ENCODE measurements around the gene PDE6B. TPM values are rescaled to one million over a fixed set of nuclear protein-coding genes. Genes with fewer than 3 reads are reported as not detected.

Gene PDE6B
- total and polyA plus RNA-seq, 4 donors = 2.7 to 24.6 (median 12.0) TPM

DNA sequence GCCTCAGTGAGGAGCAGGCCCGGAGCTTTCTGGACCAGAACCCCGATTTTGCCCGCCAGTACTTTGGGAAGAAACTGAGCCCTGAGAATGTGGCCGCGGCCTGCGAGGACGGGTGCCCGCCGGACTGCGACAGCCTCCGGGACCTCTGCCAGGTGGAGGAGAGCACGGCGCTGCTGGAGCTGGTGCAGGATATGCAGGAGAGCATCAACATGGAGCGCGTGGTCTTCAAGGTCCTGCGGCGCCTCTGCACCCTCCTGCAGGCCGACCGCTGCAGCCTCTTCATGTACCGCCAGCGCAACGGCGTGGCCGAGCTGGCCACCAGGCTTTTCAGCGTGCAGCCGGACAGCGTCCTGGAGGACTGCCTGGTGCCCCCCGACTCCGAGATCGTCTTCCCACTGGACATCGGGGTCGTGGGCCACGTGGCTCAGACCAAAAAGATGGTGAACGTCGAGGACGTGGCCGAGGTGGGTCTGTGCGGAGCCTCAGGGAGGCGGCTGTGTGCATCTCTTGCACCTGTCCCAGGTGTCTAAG lies 323 bp downstream of the PDE6B start:
- no peak for DNase-seq
- no peak for ATAC-seq (ENCODE audit: insufficient read depth, low FRiP score)
- Histone ChIP-seq H3K4me3 (no peak overlapping the region), H3K9ac (ENCODE audit: insufficient read depth in 1 of 2, low read length in 2 of 2) (no peak overlapping the region), H3K27ac (ENCODE audit: low read depth in 1 of 2, low read length in 1 of 2) (no peak overlapping the region), H3K36me3 (ENCODE audit: control insufficient read depth in 4 of 4, insufficient read depth in 4 of 4, low read length in 4 of 4) (no peaks in the 10 kb centered on the region), H3K27me3 (ENCODE audit: control insufficient read depth in 3 of 3, insufficient read depth in 3 of 3, low read length in 2 of 3) (peaks cover 0 to 3% (median 0%) of the 10 kb centered on the region in 3 donors), H3K4me1 (ENCODE audit: control insufficient read depth in 5 of 5, insufficient read depth in 5 of 5, low read length in 5 of 5) (no peaks in the 10 kb centered on the region), H3K9me3 (ENCODE audit: control insufficient read depth in 4 of 4, insufficient read depth in 3 of 4, low read length in 3 of 4) (no peaks in the 10 kb centered on the region)
- TF ChIP-seq, protein P1, sequence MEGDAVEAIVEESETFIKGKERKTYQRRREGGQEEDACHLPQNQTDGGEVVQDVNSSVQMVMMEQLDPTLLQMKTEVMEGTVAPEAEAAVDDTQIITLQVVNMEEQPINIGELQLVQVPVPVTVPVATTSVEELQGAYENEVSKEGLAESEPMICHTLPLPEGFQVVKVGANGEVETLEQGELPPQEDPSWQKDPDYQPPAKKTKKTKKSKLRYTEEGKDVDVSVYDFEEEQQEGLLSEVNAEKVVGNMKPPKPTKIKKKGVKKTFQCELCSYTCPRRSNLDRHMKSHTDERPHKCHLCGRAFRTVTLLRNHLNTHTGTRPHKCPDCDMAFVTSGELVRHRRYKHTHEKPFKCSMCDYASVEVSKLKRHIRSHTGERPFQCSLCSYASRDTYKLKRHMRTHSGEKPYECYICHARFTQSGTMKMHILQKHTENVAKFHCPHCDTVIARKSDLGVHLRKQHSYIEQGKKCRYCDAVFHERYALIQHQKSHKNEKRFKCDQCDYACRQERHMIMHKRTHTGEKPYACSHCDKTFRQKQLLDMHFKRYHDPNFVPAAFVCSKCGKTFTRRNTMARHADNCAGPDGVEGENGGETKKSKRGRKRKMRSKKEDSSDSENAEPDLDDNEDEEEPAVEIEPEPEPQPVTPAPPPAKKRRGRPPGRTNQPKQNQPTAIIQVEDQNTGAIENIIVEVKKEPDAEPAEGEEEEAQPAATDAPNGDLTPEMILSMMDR (IDR thresholded peaks at IDR 0.05; ENCODE audit: control extremely low read depth, extremely low read depth) = no peak
- WGBS, 2 donors = 93% methylated on average over 39 of the region's 39 CpGs

DNA sequence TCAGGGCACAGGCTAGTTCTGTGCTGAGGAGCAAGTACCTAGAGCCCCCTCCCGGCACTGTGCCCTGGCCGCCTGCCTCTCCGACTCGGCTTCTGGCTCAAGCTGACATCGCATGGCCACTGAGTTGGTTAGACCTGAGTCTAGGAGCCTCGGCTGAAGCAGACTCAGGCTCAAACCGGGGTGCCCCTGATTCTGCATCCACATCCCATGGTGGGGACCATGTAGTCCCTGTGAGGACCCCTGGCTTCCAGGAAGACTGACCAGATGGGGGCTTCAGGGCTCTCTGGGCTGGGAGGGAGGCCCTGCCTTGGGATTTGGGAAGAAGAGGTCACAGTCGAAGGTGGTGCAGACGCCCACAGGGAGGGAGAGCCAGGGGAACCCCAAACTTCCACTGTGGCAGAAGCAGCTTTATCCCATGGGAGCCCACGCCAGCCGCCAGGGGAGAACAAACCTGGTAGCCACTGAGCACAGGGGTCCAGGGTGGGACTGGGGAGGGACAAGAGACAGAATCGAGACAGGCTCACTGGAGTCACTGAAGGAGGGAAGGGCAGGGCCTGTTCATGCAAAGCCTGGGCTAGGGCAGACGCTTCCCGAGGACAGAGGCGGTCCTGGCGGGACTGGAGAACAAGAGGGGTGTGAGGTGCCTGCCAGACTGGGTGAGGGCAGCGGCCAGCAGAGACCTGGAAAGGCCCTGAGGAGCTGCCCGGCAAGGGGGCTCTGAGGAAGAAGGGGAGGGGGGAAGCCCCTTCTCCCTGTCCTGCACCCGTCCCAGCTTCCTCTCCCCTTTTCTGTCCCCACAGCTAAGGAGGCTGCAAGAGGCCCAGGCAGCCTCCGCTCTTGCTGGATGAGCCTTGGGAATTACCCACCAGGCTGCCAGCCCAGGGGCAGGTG lies 1.1 kb downstream of the PDE6B start:
- no peak for ATAC-seq (ENCODE audit: insufficient read depth, low FRiP score)
- no peak overlapping the region for H3K4me3 ChIP-seq
- 81 to 87% methylated on average over 19 to 20 of the region's 20 CpGs for WGBS, 2 donors

DNA sequence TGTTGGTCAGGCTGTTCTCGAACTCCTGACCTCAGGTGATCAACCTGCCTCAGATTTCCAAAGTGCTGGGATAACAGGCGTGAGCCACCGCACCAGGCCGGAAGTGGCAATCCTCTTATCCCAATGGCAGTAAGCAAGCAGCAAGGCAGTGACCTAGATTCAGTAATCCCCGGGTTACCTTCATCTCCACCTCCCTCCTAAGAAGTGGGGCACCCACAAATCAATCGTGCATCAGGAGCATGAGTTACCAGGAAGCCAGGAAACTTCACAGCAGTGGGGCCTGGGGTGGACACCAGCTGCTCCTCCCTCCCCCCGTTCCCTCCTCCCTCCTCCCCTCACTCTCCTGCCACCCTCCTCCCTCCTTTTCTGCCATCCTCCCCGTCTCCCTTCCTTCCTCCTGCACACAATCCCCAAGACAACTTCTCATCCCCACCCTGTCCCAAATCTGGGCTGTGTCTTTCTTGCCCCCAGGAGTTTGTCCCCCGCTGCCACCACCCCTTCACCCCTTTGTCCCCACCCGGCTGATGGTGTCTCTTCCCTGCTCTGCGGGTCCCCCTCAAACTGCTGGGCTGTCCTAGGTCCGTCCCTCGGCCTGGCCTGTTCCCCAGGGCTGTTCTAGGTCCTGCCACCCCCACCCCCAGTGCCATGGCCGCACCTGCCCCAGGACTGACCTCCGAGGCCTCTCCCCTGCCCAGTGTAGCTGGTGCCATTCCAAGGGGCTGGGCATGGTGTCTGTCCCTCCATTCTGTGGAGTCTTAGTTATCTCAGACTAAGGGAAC lies 2.2 kb downstream of the PDE6B start:
- Histone ChIP-seq H3K4me1 (ENCODE audit: control insufficient read depth in 5 of 5, insufficient read depth in 5 of 5, low read length in 5 of 5) (no peaks in the 10 kb centered on the region), H3K9me3 (ENCODE audit: control insufficient read depth in 4 of 4, insufficient read depth in 3 of 4, low read length in 3 of 4) (peaks cover 0 to 10% (median 3%) of the 10 kb centered on the region in 4 donors), H3K27ac (ENCODE audit: low read depth in 1 of 2, low read length in 1 of 2) (no peak overlapping the region), H3K4me3 (no peak overlapping the region), H3K27me3 (ENCODE audit: control insufficient read depth in 3 of 3, insufficient read depth in 3 of 3, low read length in 2 of 3) (peaks cover 0 to 3% (median 0%) of the 10 kb centered on the region in 3 donors), H3K9ac (ENCODE audit: insufficient read depth in 1 of 2, low read length in 2 of 2) (no peak overlapping the region), H3K36me3 (ENCODE audit: control insufficient read depth in 4 of 4, insufficient read depth in 4 of 4, low read length in 4 of 4) (no peaks in the 10 kb centered on the region)
- WGBS, 2 donors = 72 to 88% methylated on average over 14 of the region's 15 CpGs
- TF ChIP-seq, protein P1 (IDR thresholded peaks at IDR 0.05; ENCODE audit: control extremely low read depth, extremely low read depth) = no peak
- no peak for DNase-seq
- ATAC-seq (ENCODE audit: insufficient read depth, low FRiP score) = no peak

More for the DNA sequence above, 1.1 kb downstream of the PDE6B start:
- no peak for DNase-seq
- H3K27me3 ChIP-seq (ENCODE audit: control insufficient read depth in 3 of 3, insufficient read depth in 3 of 3, low read length in 2 of 3) = peaks cover 0 to 3% (median 0%) of the 10 kb centered on the region in 3 donors
- H3K27ac ChIP-seq (ENCODE audit: low read depth in 1 of 2, low read length in 1 of 2) = no peak overlapping the region
- no peaks in the 10 kb centered on the region for H3K36me3 ChIP-seq (ENCODE audit: control insufficient read depth in 4 of 4, insufficient read depth in 4 of 4, low read length in 4 of 4)
- TF ChIP-seq, protein P1 (IDR thresholded peaks at IDR 0.05; ENCODE audit: control extremely low read depth, extremely low read depth) = no peak
- no peak overlapping the region for H3K9ac ChIP-seq (ENCODE audit: insufficient read depth in 1 of 2, low read length in 2 of 2)
- H3K4me1 ChIP-seq (ENCODE audit: control insufficient read depth in 5 of 5, insufficient read depth in 5 of 5, low read length in 5 of 5) = no peaks in the 10 kb centered on the region
- peaks cover 0 to 3% (median 1%) of the 10 kb centered on the region in 4 donors for H3K9me3 ChIP-seq (ENCODE audit: control insufficient read depth in 4 of 4, insufficient read depth in 3 of 4, low read length in 3 of 4)
